HG02840 (cell line): Measurements from ENCODE around the gene MS4A15.

Experiments used
- ATAC-seq: cut with Tn5 transposase; IDR thresholded peaks from one replicate; pipeline ENCODE4 v1.9.1; 2021; ENCODE audit warnings: mild to moderate bottlenecking, moderate library complexity, moderate number of reproducible peaks; ENCODE audit not compliant: unreplicated experiment, low FRiP score

The MS4A15 gene

GRCh38 chr11:60775420-60775961 is 18.8 kb downstream of the MS4A15 start:
- ATAC-seq = peak; percentile 62

- ATAC-seq = no peak
Measured at GRCh38 chr11:60776167-60776566, 19.5 kb downstream of the MS4A15 start.

GRCh38 chr11:60777106-60777505 is 20.4 kb downstream of the MS4A15 start:
- no peak for ATAC-seq

- ATAC-seq = no peak
Measured at GRCh38 chr11:60777572-60777971, 20.9 kb downstream of the MS4A15 start.

- ATAC-seq = no peak
Measured at GRCh38 chr11:60780065-60780464, 23.4 kb downstream of the MS4A15 start.

- no peak for ATAC-seq
Measured at GRCh38 chr11:60780774-60781173, 24.1 kb downstream of the MS4A15 start.

- no peak for ATAC-seq
Measured at GRCh38 chr11:60781286-60781980, 24.8 kb downstream of the MS4A15 start.

GRCh38 chr11:60781981-60782316 is 25.3 kb downstream of the MS4A15 start:
- ATAC-seq = no peak

GRCh38 chr11:60782393-60783140 is 25.9 kb downstream of the MS4A15 start:
- no peak for ATAC-seq

- ATAC-seq = no peak
Measured at GRCh38 chr11:60783141-60783484, 26.4 kb downstream of the MS4A15 start.

- no peak for ATAC-seq
Measured at GRCh38 chr11:60783911-60784310, 27.2 kb downstream of the MS4A15 start.

GRCh38 chr11:60785136-60785535 is 28.5 kb downstream of the MS4A15 start, which contains the start of gene MS4A10:
TSS of gene MS4A10 (plus strand) at chr11:60785333. CDS start at chr11:60790336, 5,003 bp downstream.
- no peak for ATAC-seq

- ATAC-seq = no peak
Measured at GRCh38 chr11:60785806-60786361, 29.2 kb downstream of the MS4A15 start.

- no peak for ATAC-seq
Measured at GRCh38 chr11:60786811-60787567, 30.3 kb downstream of the MS4A15 start.

GRCh38 chr11:60788401-60789125 is 31.9 kb downstream of the MS4A15 start:
- ATAC-seq = no peak

- ATAC-seq = no peak
Measured at GRCh38 chr11:60790726-60791125, 34.1 kb downstream of the MS4A15 start.

GRCh38 chr11:60791153-60791933 is 34.7 kb downstream of the MS4A15 start:
- no peak for ATAC-seq

GRCh38 chr11:60792521-60792920 is 35.9 kb downstream of the MS4A15 start:
- no peak for ATAC-seq

GRCh38 chr11:60795291-60795690 is 38.6 kb downstream of the MS4A15 start:
- ATAC-seq = no peak
